Mononuclear cell (primary cell): ENCODE results near the gene ISG20L2. TPM values are rescaled to one million over a fixed set of nuclear protein-coding genes. Genes with fewer than 3 reads are reported as not detected.

Source experiments
- H3K27me3 ChIP-seq: 2 replicates; pipeline ENCODE4 v1.6.0; 2011; ENCODE audit warnings: low read length, control low read depth; ENCODE audit not compliant: insufficient read depth
- H3K4me1 ChIP-seq: 2 replicates; pipeline ENCODE4 v1.5.1; 2011; ENCODE audit warnings: mild to moderate bottlenecking, low read length, control low read depth; ENCODE audit not compliant: insufficient read depth
- H3K4me3 ChIP-seq: 2 replicates; pipeline ENCODE4 v1.5.1; 2011; ENCODE audit warnings: mild to moderate bottlenecking, low read length, moderate library complexity
- H3K9me3 ChIP-seq: 2 replicates; pipeline ENCODE4 v1.5.1; 2011; ENCODE audit warnings: low read depth, mild to moderate bottlenecking, control low read depth, low read length
- total RNA-seq: library from RNA; depleted of rRNA; stranded (reverse); fragments of >200 nt; gene quantifications from one replicate; pipeline ENCODE4 v1.2.3, GENCODE V29; 2012

ISG20L2 gene
- total RNA-seq, 1 donor: 36.0 TPM

DNA sequence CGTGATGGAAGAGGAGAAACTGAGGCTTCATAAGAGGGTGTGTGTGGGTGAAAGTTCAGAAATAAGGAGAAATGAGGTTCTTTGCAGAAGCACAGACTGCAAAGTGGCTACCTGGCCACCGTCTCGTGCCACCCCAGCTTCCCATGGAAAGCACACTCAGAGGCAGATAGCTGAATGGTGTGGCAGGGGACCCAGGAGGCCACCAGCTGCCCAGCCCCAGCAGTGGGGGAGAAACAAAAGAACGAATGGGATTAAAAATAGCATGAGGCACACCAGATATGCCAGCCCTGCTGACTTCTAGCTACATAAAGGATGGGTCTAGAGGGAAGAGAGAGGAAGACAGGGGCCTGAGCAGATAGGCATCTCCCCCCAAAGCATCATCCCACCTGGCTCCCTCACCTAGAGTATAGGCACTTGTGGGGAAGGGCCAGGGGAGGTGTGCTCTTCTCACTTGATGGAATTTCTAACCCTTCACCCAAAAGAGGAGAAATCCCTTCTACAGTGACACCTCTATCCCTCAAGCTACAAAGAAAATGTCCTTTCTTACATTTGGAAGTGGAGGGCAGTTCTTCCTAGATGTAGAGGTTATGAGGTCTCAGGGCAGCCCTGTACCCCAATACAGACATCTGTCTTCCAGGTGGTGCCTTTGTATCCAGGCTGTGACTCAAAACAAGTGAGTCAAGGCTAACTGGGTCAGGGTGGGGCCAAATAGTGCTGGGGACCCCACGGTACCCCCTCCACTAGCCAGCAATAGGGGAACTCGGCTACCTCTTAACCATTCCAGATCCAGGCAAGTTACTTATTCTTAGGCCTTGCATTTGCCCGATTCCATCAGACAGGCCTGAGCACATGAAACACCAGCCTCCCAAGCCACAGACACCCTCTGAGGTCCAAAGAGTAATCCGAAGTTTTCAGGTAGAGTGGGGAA lies 19.4 kb upstream of the ISG20L2 start:
- Histone ChIP-seq H3K4me3 (peak overlapping the region; percentile 7), H3K4me1 (peaks cover 62% of the 10 kb centered on the region), H3K9me3 (no peaks in the 10 kb centered on the region), H3K27me3 (no peaks in the 10 kb centered on the region)

DNA sequence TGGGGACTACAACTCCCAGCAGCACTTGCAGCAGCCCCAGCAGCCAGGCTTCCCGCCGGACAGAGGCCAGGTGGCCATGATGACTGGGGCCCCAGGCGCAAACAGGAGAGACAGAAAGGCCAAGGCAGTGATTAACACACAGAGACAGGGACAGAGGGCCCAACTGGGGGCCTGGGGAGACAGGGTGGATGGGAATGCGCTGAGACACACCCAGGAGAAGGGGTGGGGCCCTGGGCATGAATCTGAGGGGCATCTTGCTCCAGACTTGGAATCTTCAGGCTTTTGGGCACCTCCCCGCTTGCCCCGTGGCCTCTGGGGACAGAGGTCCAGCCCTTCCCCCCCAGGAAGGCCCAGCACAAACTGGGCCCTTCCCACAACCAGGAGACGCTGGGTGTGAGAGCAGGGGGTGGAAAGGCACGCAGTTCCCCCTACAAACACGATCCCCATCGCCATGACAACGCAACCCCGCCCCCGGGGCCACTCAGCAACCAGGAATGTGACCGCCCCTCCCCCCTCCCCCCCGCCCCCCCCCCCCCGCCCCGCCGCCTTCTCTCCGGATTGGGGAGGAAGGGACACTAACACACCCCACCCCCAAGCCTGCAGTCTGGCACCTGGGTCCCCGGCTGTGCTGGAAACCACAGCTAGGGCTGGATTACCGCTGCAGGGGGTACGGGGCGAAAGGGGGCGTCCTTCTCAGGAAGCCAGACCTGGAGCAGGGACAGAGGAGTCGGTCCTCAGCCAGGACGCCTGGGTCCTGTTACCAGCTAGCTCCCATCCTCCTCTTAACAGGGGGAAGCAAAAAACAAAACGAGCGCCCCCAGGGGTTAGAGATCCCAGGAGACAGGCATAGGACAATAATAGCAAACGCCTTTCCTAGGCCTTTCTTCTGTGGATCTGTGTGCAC lies 18.4 kb upstream of the ISG20L2 start:
- Histone ChIP-seq H3K4me3 (peak overlapping the region; percentile 20), H3K27me3 (no peaks in the 10 kb centered on the region), H3K9me3 (no peaks in the 10 kb centered on the region), H3K4me1 (peaks cover 52% of the 10 kb centered on the region)

DNA sequence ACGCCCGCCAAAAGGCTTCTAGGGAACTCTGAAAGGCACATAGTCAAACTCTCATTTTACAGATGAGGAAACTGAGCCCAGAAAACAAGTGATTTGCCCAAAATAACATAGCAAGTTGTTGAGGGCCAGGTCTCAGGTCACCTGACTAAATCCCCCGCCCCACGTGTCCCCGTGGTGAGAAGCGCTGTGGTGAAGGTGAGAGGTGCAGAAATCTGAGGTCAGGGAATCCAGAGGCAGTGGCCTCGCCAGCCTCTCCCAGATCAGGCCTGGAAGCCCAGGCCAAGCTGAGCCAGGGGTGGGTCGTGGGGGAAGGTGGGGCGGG lies 17.8 kb upstream of the ISG20L2 start:
- peaks cover 59% of the 10 kb centered on the region for H3K4me1 ChIP-seq
- no peaks in the 10 kb centered on the region for H3K27me3 ChIP-seq
- no peaks in the 10 kb centered on the region for H3K9me3 ChIP-seq
- H3K4me3 ChIP-seq: no peak overlapping the region

DNA sequence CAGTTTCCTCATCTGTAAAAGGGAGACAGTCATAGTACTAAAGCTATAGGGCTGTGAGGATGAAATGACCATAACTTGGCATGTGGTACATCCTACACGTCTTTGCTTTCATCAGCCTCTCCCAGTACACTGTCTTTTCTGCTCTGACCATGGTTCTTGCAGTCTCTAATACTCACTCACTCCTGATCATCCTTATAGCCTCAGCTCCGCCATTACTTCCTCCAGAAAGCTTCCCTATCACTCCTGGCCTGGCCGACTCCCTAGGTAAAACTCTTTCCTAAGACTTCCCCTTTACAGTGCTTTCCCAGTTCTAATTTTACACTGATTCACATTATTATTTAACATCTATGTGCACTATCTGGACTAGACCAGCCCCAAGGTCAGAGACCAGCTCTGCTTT lies 17.3 kb upstream of the ISG20L2 start:
- Histone ChIP-seq H3K4me1 (peaks cover 59% of the 10 kb centered on the region), H3K9me3 (no peaks in the 10 kb centered on the region), H3K4me3 (no peak overlapping the region), H3K27me3 (no peaks in the 10 kb centered on the region)

DNA sequence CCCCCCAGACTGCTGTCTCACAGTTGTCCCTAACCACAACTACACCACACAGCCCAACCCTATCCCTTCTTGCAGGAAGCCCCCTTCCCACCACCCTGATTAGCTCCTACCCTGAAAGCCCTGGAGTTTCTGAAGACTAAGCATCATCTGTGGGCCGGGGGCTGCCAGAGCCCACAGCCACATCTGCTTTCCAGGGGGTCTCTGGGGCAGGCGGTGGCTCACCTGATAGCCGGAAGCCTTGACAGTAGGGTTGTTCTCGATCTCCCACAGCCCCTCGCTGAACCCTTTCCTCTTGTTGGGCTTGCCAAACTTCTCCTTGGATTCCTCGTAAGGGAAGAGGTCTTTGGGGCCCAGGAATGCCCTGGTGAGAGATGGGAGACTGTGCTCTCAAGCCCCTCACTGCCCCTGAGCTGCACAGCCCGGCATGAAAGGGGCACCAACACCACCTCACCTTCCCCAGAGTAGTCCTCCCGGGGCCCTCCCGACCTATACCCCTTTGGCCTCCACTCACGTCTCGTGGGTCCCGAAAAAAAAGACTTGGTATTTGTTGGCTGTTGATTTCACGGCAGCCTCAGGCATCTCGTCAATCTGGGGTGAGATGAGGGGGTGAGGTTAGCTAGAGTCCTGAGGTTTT lies 16.3 kb upstream of the ISG20L2 start:
- Histone ChIP-seq H3K9me3 (no peaks in the 10 kb centered on the region), H3K4me1 (peaks cover 61% of the 10 kb centered on the region), H3K27me3 (no peaks in the 10 kb centered on the region), H3K4me3 (no peak overlapping the region)

DNA sequence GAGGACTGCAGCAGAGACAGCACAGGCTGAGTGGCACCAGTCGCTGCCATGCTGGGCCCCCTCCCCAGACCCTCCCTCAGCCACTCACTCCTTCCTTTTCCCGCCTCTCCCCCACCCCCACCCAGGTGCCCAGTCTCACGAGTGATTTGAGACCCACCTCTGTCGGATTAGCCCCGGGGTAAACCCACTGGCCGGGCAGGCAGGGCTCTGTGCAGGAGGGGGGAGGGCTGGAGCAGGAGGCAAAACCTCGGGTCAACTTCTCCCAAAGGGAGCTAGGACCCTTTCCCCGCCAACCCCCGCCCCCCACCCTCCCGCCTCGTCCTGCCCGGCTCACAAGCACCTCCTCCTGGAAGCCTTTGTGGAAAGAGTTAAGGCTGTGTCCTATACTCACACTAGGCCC lies 15.8 kb upstream of the ISG20L2 start:
- no peaks in the 10 kb centered on the region for H3K27me3 ChIP-seq
- H3K4me3 ChIP-seq: no peak overlapping the region
- no peaks in the 10 kb centered on the region for H3K9me3 ChIP-seq
- peaks cover 55% of the 10 kb centered on the region for H3K4me1 ChIP-seq

DNA sequence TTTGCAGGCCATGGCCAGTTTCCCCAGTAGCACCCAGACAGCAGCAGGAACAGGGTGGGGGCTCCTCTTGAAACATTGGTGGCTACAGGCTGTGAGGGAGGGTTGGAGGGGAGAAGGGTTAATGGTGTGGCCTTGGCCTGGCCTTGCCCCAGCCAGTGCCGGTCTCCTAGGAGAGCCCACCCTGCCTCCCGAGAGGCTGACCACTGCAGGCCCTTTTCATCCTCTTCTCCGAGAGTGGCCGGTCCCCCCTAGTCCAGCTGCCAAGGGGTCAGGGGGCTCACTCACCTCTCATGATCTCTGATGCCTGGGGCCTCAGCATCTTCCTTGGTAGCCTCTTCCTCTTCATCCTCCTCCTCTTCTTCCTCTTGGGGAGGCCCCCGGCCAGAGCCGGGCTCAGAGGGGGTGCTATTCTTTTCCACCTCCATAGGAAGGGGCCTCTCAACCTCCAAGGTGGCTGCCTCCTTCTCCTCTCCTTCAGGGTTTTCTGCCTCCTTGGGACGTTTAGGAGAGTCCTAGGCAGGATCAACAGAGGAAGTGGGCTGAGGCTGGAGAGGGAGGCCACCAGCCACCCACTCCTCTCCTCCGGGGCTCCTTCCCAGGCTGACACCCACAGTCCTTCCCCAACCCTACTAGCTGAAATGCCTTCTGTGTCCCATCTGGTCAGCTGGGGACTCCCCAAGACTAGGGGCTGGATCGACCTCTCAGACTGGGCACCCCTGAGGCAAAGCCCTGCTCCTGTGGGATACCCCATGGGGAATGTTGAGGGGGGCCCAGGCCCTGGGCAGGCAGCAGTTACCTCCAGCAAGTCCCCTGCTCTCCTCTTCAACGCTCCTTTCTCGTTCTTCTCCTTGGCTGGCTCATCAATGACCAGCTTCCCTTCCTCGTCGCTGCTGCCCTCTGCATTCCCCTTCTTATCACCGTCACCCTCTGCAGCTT lies 15.1 kb upstream of the ISG20L2 start:
- H3K4me3 ChIP-seq: no peak overlapping the region
- H3K4me1 ChIP-seq: peaks cover 48% of the 10 kb centered on the region
- H3K9me3 ChIP-seq: no peaks in the 10 kb centered on the region
- H3K27me3 ChIP-seq: no peaks in the 10 kb centered on the region

DNA sequence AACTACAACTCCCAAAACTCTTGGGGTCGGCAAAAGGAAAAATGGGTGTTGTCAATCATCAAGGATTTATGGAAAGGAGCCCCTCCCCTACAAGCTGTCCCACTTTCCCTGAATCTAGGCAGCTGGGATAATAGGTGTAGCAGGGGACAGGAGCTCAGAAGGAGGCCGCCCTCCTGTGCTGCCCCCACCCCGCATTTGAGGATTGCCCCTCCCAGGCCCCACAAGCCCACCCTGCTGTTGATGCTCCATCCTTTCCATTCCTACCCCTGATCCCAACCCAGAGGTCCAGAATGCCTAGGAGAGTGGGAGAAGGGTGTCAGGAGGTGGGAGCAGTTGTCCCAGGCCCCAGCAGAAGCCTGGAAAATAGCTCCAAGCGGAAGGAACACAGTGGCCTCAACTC lies 14.2 kb upstream of the ISG20L2 start:
- no peaks in the 10 kb centered on the region for H3K9me3 ChIP-seq
- H3K4me1 ChIP-seq: peaks cover 40% of the 10 kb centered on the region
- no peak overlapping the region for H3K4me3 ChIP-seq
- no peaks in the 10 kb centered on the region for H3K27me3 ChIP-seq

DNA sequence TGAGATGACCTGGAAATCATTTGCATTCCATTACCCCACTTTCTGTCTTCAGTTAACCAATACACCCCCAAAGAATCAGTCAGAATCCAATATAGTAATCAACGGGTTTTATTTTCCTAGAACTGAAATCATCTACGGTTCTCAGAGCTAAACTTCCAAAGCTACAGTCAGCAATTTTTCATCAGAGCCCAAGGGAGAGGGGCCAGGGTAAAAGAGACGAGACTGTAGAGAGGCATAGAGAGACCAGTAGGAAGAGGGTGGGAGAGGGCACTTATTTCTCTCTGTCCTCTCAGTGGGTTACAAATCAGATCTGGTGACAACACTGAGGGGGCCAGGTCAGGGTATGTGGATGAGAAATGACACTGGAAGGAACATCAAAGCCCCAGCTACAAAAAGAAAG lies 13.5 kb upstream of the ISG20L2 start:
- H3K4me3 ChIP-seq: no peak overlapping the region
- no peaks in the 10 kb centered on the region for H3K9me3 ChIP-seq
- peaks cover 33% of the 10 kb centered on the region for H3K4me1 ChIP-seq
- H3K27me3 ChIP-seq: no peaks in the 10 kb centered on the region

DNA sequence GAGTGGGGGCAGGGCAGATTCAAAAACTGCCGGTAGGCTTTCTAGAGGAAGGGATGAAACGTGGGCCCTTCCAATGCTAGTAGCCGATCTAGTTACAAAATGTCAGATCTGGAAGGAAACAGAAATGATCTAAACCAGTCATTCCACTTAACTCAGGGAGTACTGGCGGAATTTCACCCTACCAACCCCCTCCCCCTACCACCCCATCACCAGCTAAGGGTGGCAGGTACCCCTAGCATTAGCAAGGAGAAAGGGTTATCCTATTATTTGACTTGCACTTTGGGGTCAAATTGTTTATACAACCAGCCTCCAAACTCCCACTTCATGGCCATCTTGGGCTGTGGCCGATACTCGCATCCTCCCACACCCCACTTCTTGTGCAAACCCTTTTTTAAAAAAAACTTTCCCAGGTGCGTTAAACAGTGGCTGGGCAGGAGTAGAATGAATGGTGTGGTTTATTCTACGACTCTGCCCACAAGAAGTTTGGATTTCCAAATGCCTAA lies 13.0 kb upstream of the ISG20L2 start:
- Histone ChIP-seq H3K4me1 (peaks cover 28% of the 10 kb centered on the region), H3K9me3 (no peaks in the 10 kb centered on the region), H3K27me3 (no peaks in the 10 kb centered on the region), H3K4me3 (peak overlapping the region; percentile 12)

DNA sequence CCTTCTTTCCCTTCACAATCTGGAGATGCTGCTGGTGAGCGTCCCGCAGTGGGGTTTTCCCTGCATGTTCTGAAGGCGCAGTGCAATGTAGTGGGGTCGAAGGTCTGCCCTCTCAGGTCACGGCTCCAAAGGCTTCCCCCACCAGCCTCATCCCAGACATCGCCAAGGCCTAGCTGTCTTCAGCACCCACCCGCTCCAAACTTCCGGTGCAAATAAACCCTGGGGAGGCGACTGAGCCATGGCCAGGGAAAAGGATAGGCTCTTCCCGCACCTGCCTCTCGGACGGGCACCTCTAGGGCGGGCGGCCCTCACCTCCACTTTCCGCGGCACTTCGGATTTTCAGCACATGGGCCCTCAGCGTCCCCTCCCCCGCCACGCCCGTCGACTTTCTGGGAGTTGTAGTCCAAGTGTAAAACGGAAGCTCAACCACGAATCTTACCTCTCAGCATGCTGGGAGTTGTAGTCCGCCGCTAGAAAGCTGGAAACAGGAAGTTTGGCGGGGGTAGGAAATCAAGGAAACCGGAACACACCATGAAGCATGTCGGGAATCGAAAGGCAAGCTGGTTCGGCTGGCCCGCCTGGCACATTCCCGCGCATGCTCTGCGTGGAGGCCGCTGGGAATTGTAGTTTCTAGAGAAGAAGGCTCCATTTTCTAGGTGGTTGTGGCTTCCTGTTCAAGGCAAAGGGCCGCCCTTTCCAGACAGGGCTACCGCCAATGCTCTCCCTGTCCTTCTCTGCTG lies 12.3 kb upstream of the ISG20L2 start, which contains the start of gene MRPL24:
Gene MRPL24, minus strand, starts transcription at position 348 of the 740 bp plus-strand sequence. CDS start 2,384 bp downstream, outside the sequence.
- H3K9me3 ChIP-seq: no peaks in the 10 kb centered on the region
- peaks cover 22% of the 10 kb centered on the region for H3K4me1 ChIP-seq
- H3K4me3 ChIP-seq: peak within 1 kb of the TSS; percentile 71
- no peaks in the 10 kb centered on the region for H3K27me3 ChIP-seq

DNA sequence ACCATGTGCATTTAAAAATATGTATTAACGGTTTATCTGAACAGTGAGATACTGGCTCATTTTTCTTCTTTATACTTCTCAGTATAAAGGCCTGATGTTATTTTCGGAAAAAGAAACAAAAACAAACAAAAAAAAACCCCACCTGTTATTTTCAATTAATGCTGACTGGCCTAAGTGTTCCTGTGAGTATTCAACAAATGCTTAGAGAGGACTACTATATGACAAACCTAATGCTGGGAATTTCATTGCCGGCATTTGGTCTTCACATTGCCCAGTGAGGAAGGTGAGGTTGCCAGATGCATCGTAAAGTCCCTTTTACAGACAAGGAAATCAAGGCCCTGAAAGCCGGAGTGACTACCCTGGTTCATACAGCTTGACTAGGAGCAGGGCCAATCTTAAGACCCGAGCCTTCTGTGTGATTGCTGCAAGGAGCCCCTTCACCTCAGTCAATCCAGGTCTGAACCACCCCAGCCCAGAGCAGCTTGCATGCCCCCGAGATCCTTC lies 11.7 kb upstream of the ISG20L2 start:
- Histone ChIP-seq H3K27me3 (no peaks in the 10 kb centered on the region), H3K9me3 (no peaks in the 10 kb centered on the region), H3K4me3 (peak overlapping the region; percentile 71), H3K4me1 (peaks cover 16% of the 10 kb centered on the region)

DNA sequence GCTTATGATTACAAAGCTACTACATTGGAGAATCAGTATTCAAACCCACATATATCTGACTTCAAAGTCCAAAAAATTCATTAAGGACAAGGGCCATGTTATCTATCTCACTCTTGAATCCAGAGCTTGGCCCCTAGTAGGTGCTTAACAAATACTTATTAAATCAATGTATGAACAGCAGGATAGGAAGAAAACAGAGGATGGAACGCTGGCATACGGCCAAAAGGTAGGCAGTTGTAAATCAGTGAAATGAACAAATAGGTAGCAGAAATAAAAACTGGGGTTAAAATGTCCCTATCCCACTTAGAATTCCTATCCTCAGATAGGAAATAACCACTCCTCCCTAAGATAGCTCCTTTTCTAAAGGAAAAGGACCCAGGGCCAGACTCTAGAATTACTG lies 10.3 kb upstream of the ISG20L2 start:
- no peaks in the 10 kb centered on the region for H3K9me3 ChIP-seq

More for the DNA sequence above, 10.3 kb upstream of the ISG20L2 start:
- Histone ChIP-seq H3K4me3 (no peak overlapping the region), H3K27me3 (no peaks in the 10 kb centered on the region), H3K4me1 (peaks cover 16% of the 10 kb centered on the region)
